ENCODE measurements around the gene CACNA2D3.

Gene CACNA2D3

GRCh38 chr3:54122324-54123002, at the start of gene CACNA2D3:
Gene CACNA2D3 (plus strand): TSS chr3:54122552.
- Histone ChIP-seq H3K9me3 (ENCODE audit: control insufficient read depth, low read length) (no peaks in the 10 kb centered on the region), H3K4me3 (ENCODE audit: low read depth, low read length) (peak within 1 kb of the TSS; percentile 40), H3K9ac (no peak within 1 kb of the TSS), H3K27me3 (ENCODE audit: control insufficient read depth, insufficient read depth, low read length) (no peaks in the 10 kb centered on the region), H3K4me2 (ENCODE audit: low read length) (peak within 1 kb of the TSS; percentile 74), H2AFZ (peak within 1 kb of the TSS; percentile 87), H3K4me1 (peaks cover 16% of the 10 kb centered on the region), H3K36me3 (ENCODE audit: control insufficient read depth, insufficient read depth, low read length) (no peaks in the 10 kb centered on the region), H3K27ac (peak within 1 kb of the TSS; percentile 52), H3K79me2 (no peaks in the 10 kb centered on the region)
- TF ChIP-seq CTCF (IDR thresholded peaks at IDR 0.05) = no peak

GRCh38 chr3:54073386-54073785, 49.0 kb upstream of the CACNA2D3 start:
- no peak for TF ChIP-seq CTCF (IDR thresholded peaks at IDR 0.05)
- peaks cover 6% of the 10 kb centered on the region for H3K4me1 ChIP-seq
- no peak overlapping the region for H3K9ac ChIP-seq
- H3K27ac ChIP-seq = no peak overlapping the region
- no peaks in the 10 kb centered on the region for H3K79me2 ChIP-seq
- H2AFZ ChIP-seq = no peak overlapping the region
- H3K9me3 ChIP-seq (ENCODE audit: control insufficient read depth, low read length) = no peaks in the 10 kb centered on the region
- H3K36me3 ChIP-seq (ENCODE audit: control insufficient read depth, insufficient read depth, low read length) = no peaks in the 10 kb centered on the region
- no peak overlapping the region for H3K4me2 ChIP-seq (ENCODE audit: low read length)
- no peak overlapping the region for H3K4me3 ChIP-seq (ENCODE audit: low read depth, low read length)
- H3K27me3 ChIP-seq (ENCODE audit: control insufficient read depth, insufficient read depth, low read length) = no peaks in the 10 kb centered on the region

GRCh38 chr3:54079314-54079713, 43.0 kb upstream of the CACNA2D3 start:
- Histone ChIP-seq H3K4me3 (ENCODE audit: low read depth, low read length) (no peak overlapping the region), H3K79me2 (no peaks in the 10 kb centered on the region), H3K9ac (no peak overlapping the region), H3K9me3 (ENCODE audit: control insufficient read depth, low read length) (no peaks in the 10 kb centered on the region), H2AFZ (no peak overlapping the region), H3K27ac (no peak overlapping the region), H3K4me1 (no peaks in the 10 kb centered on the region), H3K4me2 (ENCODE audit: low read length) (no peak overlapping the region), H3K36me3 (ENCODE audit: control insufficient read depth, insufficient read depth, low read length) (no peaks in the 10 kb centered on the region), H3K27me3 (ENCODE audit: control insufficient read depth, insufficient read depth, low read length) (no peaks in the 10 kb centered on the region)
- no peak for TF ChIP-seq CTCF (IDR thresholded peaks at IDR 0.05)

GRCh38 chr3:54079730-54080325, 42.5 kb upstream of the CACNA2D3 start:
- Histone ChIP-seq H3K27ac (no peak overlapping the region), H3K9ac (no peak overlapping the region), H3K9me3 (ENCODE audit: control insufficient read depth, low read length) (no peaks in the 10 kb centered on the region), H3K4me3 (ENCODE audit: low read depth, low read length) (no peak overlapping the region), H3K4me1 (no peaks in the 10 kb centered on the region), H2AFZ (no peak overlapping the region), H3K79me2 (no peaks in the 10 kb centered on the region), H3K4me2 (ENCODE audit: low read length) (no peak overlapping the region), H3K27me3 (ENCODE audit: control insufficient read depth, insufficient read depth, low read length) (no peaks in the 10 kb centered on the region), H3K36me3 (ENCODE audit: control insufficient read depth, insufficient read depth, low read length) (no peaks in the 10 kb centered on the region)
- no peak for TF ChIP-seq CTCF (IDR thresholded peaks at IDR 0.05)

- Histone ChIP-seq H3K27ac (no peak overlapping the region), H3K79me2 (no peaks in the 10 kb centered on the region), H3K4me1 (no peaks in the 10 kb centered on the region), H3K4me3 (ENCODE audit: low read depth, low read length) (no peak overlapping the region), H3K4me2 (ENCODE audit: low read length) (no peak overlapping the region), H3K9me3 (ENCODE audit: control insufficient read depth, low read length) (no peaks in the 10 kb centered on the region), H2AFZ (no peak overlapping the region), H3K27me3 (ENCODE audit: control insufficient read depth, insufficient read depth, low read length) (no peaks in the 10 kb centered on the region), H3K9ac (no peak overlapping the region), H3K36me3 (ENCODE audit: control insufficient read depth, insufficient read depth, low read length) (no peaks in the 10 kb centered on the region)
- no peak for TF ChIP-seq CTCF (IDR thresholded peaks at IDR 0.05)
Measured at GRCh38 chr3:54083921-54084320, 38.4 kb upstream of the CACNA2D3 start.

Measured in parathyroid adenoma (tissue), 2 donors.